GM12801 (cell line): Measurements from ENCODE around the gene NFKB2.

Experiments
- CTCF ChIP-seq: IDR thresholded peaks from one replicate; pipeline ENCODE4 v1.5.1; 2011; ENCODE audit warnings: control low read depth; ENCODE audit not compliant: insufficient read length; ENCODE audit errors: extremely low read depth

NFKB2 gene

DNA sequence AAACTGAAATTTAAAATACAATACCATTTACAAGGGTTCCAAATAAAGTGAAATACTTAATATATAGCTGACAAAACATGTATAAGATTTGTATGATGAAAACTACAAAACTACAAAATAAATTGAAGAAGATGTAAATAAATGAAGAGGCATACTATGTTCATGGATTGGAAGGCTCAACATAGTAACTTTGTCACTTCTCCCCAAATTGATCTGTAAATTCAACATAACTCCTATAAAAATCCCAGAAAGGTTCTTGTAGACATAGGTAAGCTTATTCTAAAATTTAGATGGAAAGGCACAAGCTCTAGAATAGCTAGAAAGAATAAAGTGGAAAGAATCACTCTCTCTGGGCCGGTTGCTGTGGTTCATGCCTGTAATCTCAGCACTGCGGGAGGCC lies 24.2 kb upstream of the NFKB2 start:
- TF ChIP-seq CTCF = no peak

DNA sequence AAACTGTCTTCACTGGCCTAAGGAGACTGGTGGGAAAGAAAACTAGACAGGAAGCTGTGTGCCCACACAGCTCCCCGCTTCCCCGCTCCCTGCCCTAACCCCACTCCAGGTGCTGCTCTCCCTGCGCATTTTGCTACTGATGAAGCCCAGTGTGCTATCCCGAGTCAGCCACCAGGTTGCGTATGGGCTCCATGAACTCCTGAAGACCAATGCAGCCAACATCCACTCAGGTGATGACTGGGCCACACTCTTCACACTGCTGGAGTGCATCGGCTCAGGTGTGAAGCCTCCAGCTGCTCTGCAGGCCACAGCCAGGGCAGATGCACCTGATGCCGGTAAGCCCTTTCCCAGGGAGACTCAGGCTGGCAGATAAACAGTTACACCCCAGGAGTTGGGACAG lies 20.3 kb upstream of the NFKB2 start:
- TF ChIP-seq CTCF = no peak

DNA sequence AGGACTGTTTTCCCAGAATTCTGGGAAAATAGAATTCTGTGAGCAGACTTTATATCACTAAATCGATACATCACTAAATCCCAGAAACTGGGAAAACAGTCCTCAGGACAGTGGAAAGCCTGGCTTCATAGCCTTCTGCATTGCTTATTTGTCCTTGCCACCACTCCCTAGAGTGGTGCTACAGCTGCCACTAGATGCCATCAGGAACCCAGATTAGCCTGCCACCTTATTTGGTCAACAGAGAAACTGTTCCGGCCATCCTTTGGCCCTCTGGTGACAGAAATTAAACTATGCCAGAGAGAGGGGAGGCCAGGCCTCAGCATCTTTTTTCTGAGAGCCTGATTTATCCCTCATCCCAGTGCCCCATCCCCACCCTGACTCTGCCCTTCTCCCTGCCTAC lies 19.6 kb upstream of the NFKB2 start:
- TF ChIP-seq CTCF = no peak

- no peak for TF ChIP-seq CTCF
These were observed 18.6 kb upstream of the NFKB2 start for GRCh38 chr10:102376901-102377300.

- TF ChIP-seq CTCF = no peak
These were observed 16.1 kb upstream of the NFKB2 start for GRCh38 chr10:102379383-102379782.

GRCh38 chr10:102381983-102382382 lies 13.5 kb upstream of the NFKB2 start:
- no peak for TF ChIP-seq CTCF

- no peak for TF ChIP-seq CTCF
These were observed 12.6 kb upstream of the NFKB2 start for GRCh38 chr10:102382871-102383270.

DNA sequence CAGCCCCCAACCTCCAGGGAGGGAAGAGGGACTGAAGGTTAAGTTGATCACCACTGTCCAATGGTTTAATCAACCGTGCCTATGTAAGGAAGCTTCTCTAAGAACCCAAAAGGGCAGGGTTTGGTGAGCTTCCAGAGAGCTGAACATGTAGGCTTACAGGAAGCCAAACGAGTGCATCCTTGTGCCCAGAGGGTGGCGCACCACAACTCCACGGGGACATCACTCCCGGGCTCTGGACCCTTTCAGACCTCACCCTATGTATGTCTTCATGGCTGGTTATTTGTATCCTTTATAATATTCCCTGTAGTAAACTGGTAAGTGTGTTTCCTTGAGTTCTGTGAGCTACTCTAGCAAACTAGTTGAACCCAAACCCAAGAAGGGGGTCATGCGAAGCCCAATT lies 11.5 kb upstream of the NFKB2 start:
- TF ChIP-seq CTCF = no peak
